Liver (tissue), 9 donors: ENCODE results near the gene EPB41L3. TPM values are rescaled to one million over a fixed set of nuclear protein-coding genes. Genes with fewer than 3 reads are reported as not detected.

Experiments
- DNase-seq: peaks from one replicate; pipeline ENCODE4 v3.0.0-alpha.2; 2017; ENCODE audit warnings: low spot score
- H3K27ac ChIP-seq, 2 donors: one replicate each; pipeline ENCODE4 v1.7.0; 2013; ENCODE audit warnings: inconsistent platforms in 2 of 2, low read length in 2 of 2, control low read depth in 1 of 2, low read depth in 1 of 2, mild to moderate bottlenecking in 1 of 2
- H3K27me3 ChIP-seq, 4 donors: one replicate each; pipeline versions ENCODE4 v1.6.1 to v1.7.0; 2013; ENCODE audit warnings: low read length in 3 of 4, inconsistent platforms in 1 of 4, mild to moderate bottlenecking in 1 of 4, moderate library complexity in 1 of 4; ENCODE audit not compliant: control insufficient read depth in 4 of 4, insufficient read depth in 4 of 4
- H3K36me3 ChIP-seq, 4 donors: one replicate each; pipeline versions ENCODE4 v1.6.1 to v1.7.0; 2013; ENCODE audit warnings: low read length in 3 of 4, mild to moderate bottlenecking in 3 of 4, low read depth in 1 of 4, moderate library complexity in 1 of 4; ENCODE audit not compliant: control insufficient read depth in 4 of 4, insufficient read depth in 3 of 4
- H3K4me1 ChIP-seq, 4 donors: one replicate each; pipeline versions ENCODE4 v1.6.1 to v1.7.0; 2013; ENCODE audit warnings: low read length in 3 of 4, mild to moderate bottlenecking in 3 of 4, moderate library complexity in 1 of 4; ENCODE audit not compliant: control insufficient read depth in 4 of 4, insufficient read depth in 4 of 4
- H3K4me3 ChIP-seq, 3 donors: one replicate each; pipeline versions ENCODE4 v1.6.1 to v1.7.0; 2013; ENCODE audit warnings: low read length in 3 of 3, control low read depth in 1 of 3, low read depth in 1 of 3, mild to moderate bottlenecking in 1 of 3
- H3K9ac ChIP-seq, 2 donors: one replicate each; pipeline ENCODE4 v1.7.0; 2013; ENCODE audit warnings: low read length in 2 of 2, mild to moderate bottlenecking in 2 of 2, moderate library complexity in 2 of 2, control low read depth in 1 of 2, low read depth in 1 of 2
- H3K9me3 ChIP-seq, 4 donors: one replicate each; pipeline versions ENCODE4 v1.6.1 to v1.7.0; 2013; ENCODE audit warnings: low read length in 3 of 4; ENCODE audit not compliant: control insufficient read depth in 4 of 4
- ATF3 ChIP-seq: IDR thresholded peaks from 2 replicates; pipeline ENCODE4 v1.6.1; 2016; ENCODE audit warnings: antibody characterized with exemption
- EGR1 ChIP-seq, 2 donors: IDR thresholded peaks; 2 replicates each; pipeline ENCODE4 v1.6.1; 2016 to 2018; ENCODE audit warnings: antibody characterized with exemption in 2 of 2, low read depth in 2 of 2
- FOXA1 ChIP-seq: IDR thresholded peaks from 2 replicates; pipeline ENCODE4 v1.6.1; 2016; ENCODE audit warnings: antibody characterized with exemption
- FOXA2 ChIP-seq: IDR thresholded peaks from 2 replicates; pipeline ENCODE4 v1.6.1; 2016; ENCODE audit warnings: antibody characterized with exemption
- GABPA ChIP-seq, 2 donors: IDR thresholded peaks in 1 of 2; conservative IDR thresholded peaks in 1 of 2; 2 replicates each; pipeline ENCODE4 v1.6.1; 2016; ENCODE audit warnings: antibody characterized with exemption in 2 of 2, mild to moderate bottlenecking in 1 of 2, moderate library complexity in 1 of 2
- HNF4A ChIP-seq, 2 donors: conservative IDR thresholded peaks; 2 replicates each; pipeline ENCODE4 v1.6.1; 2016; ENCODE audit warnings: antibody characterized with exemption in 2 of 2, mild to moderate bottlenecking in 2 of 2
- HNF4G ChIP-seq: IDR thresholded peaks from 2 replicates; pipeline ENCODE4 v1.6.1; 2016; ENCODE audit warnings: antibody characterized with exemption
- JUND ChIP-seq, 2 donors: IDR thresholded peaks; 2 replicates each; pipeline ENCODE4 v1.6.1; 2016; ENCODE audit warnings: antibody characterized with exemption in 2 of 2
- NR2F2 ChIP-seq: IDR thresholded peaks from 2 replicates; pipeline ENCODE4 v1.6.1; 2016; ENCODE audit warnings: antibody characterized with exemption
- RAD21 ChIP-seq, 2 donors: IDR thresholded peaks; 2 replicates each; pipeline ENCODE4 v1.6.1; 2016; ENCODE audit warnings: antibody characterized with exemption in 2 of 2, mild to moderate bottlenecking in 2 of 2
- REST ChIP-seq: IDR thresholded peaks from 2 replicates; pipeline ENCODE4 v1.6.1; 2016; ENCODE audit warnings: antibody characterized with exemption, mild to moderate bottlenecking
- RXRA ChIP-seq, 2 donors: IDR thresholded peaks; 2 replicates each; pipeline ENCODE4 v1.6.1; 2017 to 2018; ENCODE audit warnings: antibody characterized with exemption in 2 of 2, mild to moderate bottlenecking in 1 of 2
- SP1 ChIP-seq: IDR thresholded peaks from 2 replicates; pipeline ENCODE4 v1.6.1; 2018; ENCODE audit warnings: antibody characterized with exemption, mild to moderate bottlenecking
- TAF1 ChIP-seq: conservative IDR thresholded peaks from 2 replicates; pipeline ENCODE4 v1.6.1; 2016; ENCODE audit warnings: antibody characterized with exemption, mild to moderate bottlenecking
- YY1 ChIP-seq: IDR thresholded peaks from 2 replicates; pipeline ENCODE4 v1.6.1; 2016; ENCODE audit warnings: antibody characterized with exemption, mild to moderate bottlenecking
- WGBS: extraction: QIAGEN DNeasy Blood & Tissue Kit; methylation state at CpG from one replicate; pipeline ENCODE4 v1.1.7; 2013; 5-methylcytosine and 5-hydroxymethylcytosine counted together
- polyA plus RNA-seq, 2 donors: library from polyadenylated mRNA; stranded (reverse) in 1 of 2; unstranded in 1 of 2; fragments of 200-250 nt in 1 of 2; fragments of >200 nt in 1 of 2; fragmentation: Nextera tagmentation in 1 of 2; extraction: Ambion mirVana in 1 of 2; gene quantifications; one replicate each; pipeline versions ENCODE4 v1.2.1 to v1.2.3, GENCODE V29; 2013 to 2015
- total RNA-seq, 2 donors: library from RNA; depleted of rRNA; stranded (reverse); fragments of >200 nt; gene quantifications; one replicate each; pipeline ENCODE4 v1.2.3, GENCODE V29; 2014
- TF ChIP-seq, protein P1 (sequence below): IDR thresholded peaks from 2 replicates; pipeline ENCODE4 v1.6.1; 2016; ENCODE audit warnings: antibody characterized with exemption
- TF ChIP-seq, protein P2 (sequence below): IDR thresholded peaks from 2 replicates; pipeline ENCODE4 v1.6.1; 2016; ENCODE audit warnings: antibody characterized with exemption
- TF ChIP-seq, protein P3 (sequence below): fragments of 150-350 bp; IDR thresholded peaks from 2 replicates; pipeline ENCODE4 v1.5.1; 2017; ENCODE audit warnings: improper control_type of control experiment, low read depth, low read length; ENCODE audit not compliant: missing input control
- donor health status: healthy.
- donor health status: healthy.
- donor health status: healthy.
- donor health status: healthy.
- donor health status: healthy.

The EPB41L3 gene
- total and polyA plus RNA-seq, 4 donors: 1.4 to 14.5 (median 5.1) TPM

DNA sequence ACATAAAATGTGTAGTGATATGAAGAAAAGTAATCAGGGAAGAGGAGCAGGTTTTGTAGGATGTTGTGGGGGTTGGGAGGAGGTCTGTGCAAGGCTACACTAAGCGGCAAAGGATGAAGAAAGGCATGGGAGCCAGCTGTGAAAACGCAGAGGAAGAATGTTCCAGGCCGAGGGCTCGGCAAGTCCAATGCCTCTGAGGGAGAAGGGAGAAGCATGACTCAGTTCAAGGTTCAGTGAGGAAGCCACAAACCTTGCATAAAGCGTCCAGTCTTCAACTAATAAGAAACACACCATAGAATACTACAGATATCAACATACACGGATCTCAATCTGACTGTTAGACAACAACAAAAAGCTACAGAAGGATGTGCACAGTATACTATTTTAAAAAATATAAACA, 16.2 kb downstream of the EPB41L3 start:
- Histone ChIP-seq H3K4me1 (no peaks in the 10 kb centered on the region), H3K27ac (no peak overlapping the region), H3K27me3 (peaks cover 0 to 4% (median 0%) of the 10 kb centered on the region in 4 donors), H3K9ac (no peak overlapping the region), H3K4me3 (no peak overlapping the region), H3K36me3 (no peaks in the 10 kb centered on the region), H3K9me3 (no peaks in the 10 kb centered on the region)
- WGBS: 53% methylated on average over 6 of the region's 6 CpGs
- DNase-seq: no peak
- TF ChIP-seq SP1 (no peak), HNF4A (conservative IDR thresholded peaks at IDR 0.05) (no peak), RXRA (IDR thresholded peaks at IDR 0.05) (no peak), RAD21 (IDR thresholded peaks at IDR 0.05) (no peak), HNF4G (no peak), TAF1 (no peak), JUND (IDR thresholded peaks at IDR 0.05) (no peak), REST (no peak), ATF3 (no peak), NR2F2 (no peak), YY1 (no peak), EGR1 (IDR thresholded peaks at IDR 0.05; ENCODE audit: low read depth in 2 of 2) (no peak), GABPA (IDR thresholded peaks at IDR 0.05 in 1 of 2, conservative IDR thresholded peaks at IDR 0.05 in 1 of 2) (no peak), FOXA2 (no peak)
- TF ChIP-seq, protein P1, sequence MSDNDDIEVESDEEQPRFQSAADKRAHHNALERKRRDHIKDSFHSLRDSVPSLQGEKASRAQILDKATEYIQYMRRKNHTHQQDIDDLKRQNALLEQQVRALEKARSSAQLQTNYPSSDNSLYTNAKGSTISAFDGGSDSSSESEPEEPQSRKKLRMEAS: no peak
- TF ChIP-seq, protein P2, sequence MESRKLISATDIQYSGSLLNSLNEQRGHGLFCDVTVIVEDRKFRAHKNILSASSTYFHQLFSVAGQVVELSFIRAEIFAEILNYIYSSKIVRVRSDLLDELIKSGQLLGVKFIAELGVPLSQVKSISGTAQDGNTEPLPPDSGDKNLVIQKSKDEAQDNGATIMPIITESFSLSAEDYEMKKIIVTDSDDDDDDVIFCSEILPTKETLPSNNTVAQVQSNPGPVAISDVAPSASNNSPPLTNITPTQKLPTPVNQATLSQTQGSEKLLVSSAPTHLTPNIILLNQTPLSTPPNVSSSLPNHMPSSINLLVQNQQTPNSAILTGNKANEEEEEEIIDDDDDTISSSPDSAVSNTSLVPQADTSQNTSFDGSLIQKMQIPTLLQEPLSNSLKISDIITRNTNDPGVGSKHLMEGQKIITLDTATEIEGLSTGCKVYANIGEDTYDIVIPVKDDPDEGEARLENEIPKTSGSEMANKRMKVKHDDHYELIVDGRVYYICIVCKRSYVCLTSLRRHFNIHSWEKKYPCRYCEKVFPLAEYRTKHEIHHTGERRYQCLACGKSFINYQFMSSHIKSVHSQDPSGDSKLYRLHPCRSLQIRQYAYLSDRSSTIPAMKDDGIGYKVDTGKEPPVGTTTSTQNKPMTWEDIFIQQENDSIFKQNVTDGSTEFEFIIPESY: no peak

GRCh38 chr18:5524660-5525059, 19.1 kb downstream of the EPB41L3 start:
- H3K9ac ChIP-seq: no peak overlapping the region
- TF ChIP-seq FOXA1 (no peak), EGR1 (IDR thresholded peaks at IDR 0.05; ENCODE audit: low read depth in 2 of 2) (no peak), HNF4A (conservative IDR thresholded peaks at IDR 0.05) (no peak), RXRA (IDR thresholded peaks at IDR 0.05) (no peak), REST (no peak), FOXA2 (no peak), RAD21 (IDR thresholded peaks at IDR 0.05) (no peak), YY1 (no peak), ATF3 (no peak), SP1 (no peak), TAF1 (no peak)
- TF ChIP-seq, protein P3, sequence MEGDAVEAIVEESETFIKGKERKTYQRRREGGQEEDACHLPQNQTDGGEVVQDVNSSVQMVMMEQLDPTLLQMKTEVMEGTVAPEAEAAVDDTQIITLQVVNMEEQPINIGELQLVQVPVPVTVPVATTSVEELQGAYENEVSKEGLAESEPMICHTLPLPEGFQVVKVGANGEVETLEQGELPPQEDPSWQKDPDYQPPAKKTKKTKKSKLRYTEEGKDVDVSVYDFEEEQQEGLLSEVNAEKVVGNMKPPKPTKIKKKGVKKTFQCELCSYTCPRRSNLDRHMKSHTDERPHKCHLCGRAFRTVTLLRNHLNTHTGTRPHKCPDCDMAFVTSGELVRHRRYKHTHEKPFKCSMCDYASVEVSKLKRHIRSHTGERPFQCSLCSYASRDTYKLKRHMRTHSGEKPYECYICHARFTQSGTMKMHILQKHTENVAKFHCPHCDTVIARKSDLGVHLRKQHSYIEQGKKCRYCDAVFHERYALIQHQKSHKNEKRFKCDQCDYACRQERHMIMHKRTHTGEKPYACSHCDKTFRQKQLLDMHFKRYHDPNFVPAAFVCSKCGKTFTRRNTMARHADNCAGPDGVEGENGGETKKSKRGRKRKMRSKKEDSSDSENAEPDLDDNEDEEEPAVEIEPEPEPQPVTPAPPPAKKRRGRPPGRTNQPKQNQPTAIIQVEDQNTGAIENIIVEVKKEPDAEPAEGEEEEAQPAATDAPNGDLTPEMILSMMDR: no peak
- H3K36me3 ChIP-seq: no peaks in the 10 kb centered on the region
- H3K27me3 ChIP-seq: no peaks in the 10 kb centered on the region
- H3K4me3 ChIP-seq: no peak overlapping the region
- no peak for DNase-seq
- WGBS: 86% methylated on average over 3 of the region's 3 CpGs
- H3K27ac ChIP-seq: no peak overlapping the region
- no peaks in the 10 kb centered on the region for H3K4me1 ChIP-seq
- H3K9me3 ChIP-seq: no peaks in the 10 kb centered on the region
